K562 (cell line): ENCODE data around the gene DEK. TPM values are rescaled to one million over a fixed set of nuclear protein-coding genes. Genes with fewer than 3 reads are reported as not detected.

Source experiments
- ATAC-seq: fragments of 200-7000 bp; cut with Tn5 transposase; 3 replicates; pipeline ENCODE4 v1.9.1; 2020; ENCODE audit warnings: moderate library complexity
- BruUV-seq: library from RNA; stranded (reverse); fragments of 400-500 nt; replicated peaks from 2 replicates; lab custom pipeline; 2021; lab: Mats Ljungman, UMichigan
- CTCF ChIA-PET: fragments of 300-600 bp; formaldehyde crosslinking; extraction: SDS; loops from one replicate; lab custom pipeline; 2021; ENCODE audit warnings: low intra/inter-chr PET ratio; lab: Yijun Ruan, JAX
- POLR2A ChIA-PET: fragments of 300-600, 350-650 bp; sonication (Branson Sonifier 250); formaldehyde crosslinking; extraction: SDS; loops from one replicate; lab custom pipeline; 2021; ENCODE audit warnings: antibody characterized with exemption, inconsistent platforms; lab: Yijun Ruan, JAX
- DNase-seq, 4 experiments: peaks; one replicate each; pipeline versions ENCODE4 v3.0.0 to v3.0.0-alpha.2; 2011 to 2018; ENCODE audit warnings: low spot score in 3 of 4, mixed read lengths in 3 of 4; ENCODE audit errors: extremely low read depth in 1 of 4
- FAIRE-seq: peaks from 2 replicates; lab custom pipeline; 2011; peaks lifted over from hg19 to GRCh38; lab: Jason Lieb, UNC
- H2AFZ ChIP-seq: 2 replicates; pipeline ENCODE4 v1.6.0; 2011; ENCODE audit warnings: low read depth, low read length, control low read depth, inconsistent platforms
- H3K27ac ChIP-seq: fragments of 200-600 bp; 3 replicates; pipeline ENCODE4 v1.8.0; 2011; ENCODE audit warnings: low read depth, mild to moderate bottlenecking, control low read depth, inconsistent platforms, low read length, moderate library complexity, mixed read lengths; ENCODE audit errors: extremely low read depth
- H3K27me3 ChIP-seq, 2 experiments: fragments of 300-600 bp in 1 of 2; 2 replicates in 1 of 2; 3 replicates in 1 of 2; pipeline versions ENCODE4 v1.6.0 to v1.8.0; 2011; ENCODE audit warnings: inconsistent platforms in 2 of 2, low read length in 2 of 2, mild to moderate bottlenecking in 1 of 2, mixed read lengths in 1 of 2, moderate library complexity in 1 of 2; ENCODE audit not compliant: control insufficient read depth in 2 of 2, insufficient read depth in 2 of 2
- H3K36me3 ChIP-seq: fragments of 300-600 bp; 3 replicates; pipeline ENCODE4 v1.8.0; 2011; ENCODE audit warnings: mild to moderate bottlenecking, low read length, inconsistent platforms; ENCODE audit not compliant: control insufficient read depth, insufficient read depth
- H3K4me1 ChIP-seq, 2 experiments: fragments of 200-600 bp in 1 of 2; replicated peaks in 1 of 2; 2 replicates in 1 of 2; 3 replicates in 1 of 2; pipeline versions ENCODE4 v1.5.1 to v1.8.0; 2011; ENCODE audit warnings: inconsistent platforms in 2 of 2, low read length in 2 of 2, mild to moderate bottlenecking in 1 of 2, mixed read lengths in 1 of 2, moderate library complexity in 1 of 2; ENCODE audit not compliant: control insufficient read depth in 2 of 2, insufficient read depth in 2 of 2
- H3K4me2 ChIP-seq: 2 replicates; pipeline ENCODE4 v1.6.1; 2011; ENCODE audit warnings: low read length, control low read depth, inconsistent platforms, mixed read lengths; ENCODE audit not compliant: insufficient read depth
- H3K4me3 ChIP-seq: fragments of 200-600 bp; sonication (generic), shearing (Covaris generic); 2 replicates; pipeline ENCODE4 v1.5.1; 2016; ENCODE audit warnings: control low read depth, inconsistent platforms
- H3K79me2 ChIP-seq: fragments of 200-600 bp; 3 replicates; pipeline ENCODE4 v1.8.0; 2011; ENCODE audit warnings: low read length, inconsistent platforms; ENCODE audit not compliant: control insufficient read depth, insufficient read depth
- H3K9ac ChIP-seq, 2 experiments: 2 replicates each; pipeline versions ENCODE4 v1.6.0 to v1.6.1; 2011; ENCODE audit warnings: low read depth in 2 of 2, low read length in 2 of 2, control low read depth in 1 of 2, inconsistent platforms in 1 of 2, mild to moderate bottlenecking in 1 of 2, mixed read lengths in 1 of 2; ENCODE audit not compliant: insufficient read depth in 1 of 2
- H3K9me1 ChIP-seq: one replicate; pipeline ENCODE4 v1.6.0; 2011; ENCODE audit warnings: inconsistent platforms, mild to moderate bottlenecking, low read length, moderate library complexity; ENCODE audit not compliant: control insufficient read depth, insufficient read depth
- H3K9me3 ChIP-seq: replicated peaks from 2 replicates; pipeline ENCODE4 v1.5.1; 2011; ENCODE audit warnings: low read depth, low read length, inconsistent platforms; ENCODE audit not compliant: control insufficient read depth, insufficient read depth
- H4K20me1 ChIP-seq: replicated peaks from 2 replicates; pipeline ENCODE4 v1.6.1; 2011; ENCODE audit warnings: low read length, inconsistent platforms, mixed read lengths; ENCODE audit not compliant: control insufficient read depth, insufficient read depth
- CBX1 ChIP-seq: sonication (generic); IDR thresholded peaks from 2 replicates; pipeline ENCODE4 v1.6.1; 2016; ENCODE audit warnings: antibody characterized with exemption, low read depth, mild to moderate bottlenecking
- CREB5 ChIP-seq: fragments of 250-450 bp; sonication (Bioruptor Pico); IDR thresholded peaks from 2 replicates; pipeline ENCODE4 v1.5.0; 2020; ENCODE audit warnings: mild to moderate bottlenecking
- CSDE1 ChIP-seq, 2 experiments: fragments of 450-650 bp; IDR thresholded peaks; 2 replicates each; pipeline ENCODE4 v1.6.1; 2016; ENCODE audit warnings: mild to moderate bottlenecking in 1 of 2
- MTF1 ChIP-seq: fragments of 250-450 bp; sonication (Bioruptor Pico); IDR thresholded peaks from 2 replicates; pipeline ENCODE4 v1.9.0; 2021; ENCODE audit warnings: moderate library complexity, mild to moderate bottlenecking, inconsistent platforms, borderline replicate concordance
- NFIC ChIP-seq: fragments of 450-650 bp; IDR thresholded peaks from 2 replicates; pipeline ENCODE4 v1.6.1; 2017; ENCODE audit warnings: mild to moderate bottlenecking, inconsistent platforms
- NR2C2 ChIP-seq, 2 experiments: fragments of 200-800 bp in 1 of 2; sonication (Bioruptor generic) in 1 of 2; sonication (generic) in 1 of 2; formaldehyde crosslinking in 1 of 2; IDR thresholded peaks; 2 replicates each; pipeline versions ENCODE4 v1.6.1 to v1.8.0; 2016 to 2022; ENCODE audit warnings: mild to moderate bottlenecking in 1 of 2, missing compliant biosample characterization in 1 of 2, missing genetic modification characterization in 1 of 2, missing genetic modification reagents in 1 of 2
- NRF1 ChIP-seq, 2 experiments: fragments of 450-650 bp; IDR thresholded peaks in 1 of 2; conservative IDR thresholded peaks in 1 of 2; 2 replicates each; pipeline ENCODE4 v1.6.1; 2014; ENCODE audit warnings: mild to moderate bottlenecking in 2 of 2
- RBM22 ChIP-seq: fragments of 200-400 bp; formaldehyde crosslinking; IDR thresholded peaks from 2 replicates; pipeline ENCODE4 v1.6.1; 2018; ENCODE audit warnings: low read length, low read depth; ENCODE audit not compliant: poor library complexity, severe bottlenecking
- TAF15 ChIP-seq: fragments of 200-400 bp; formaldehyde crosslinking; IDR thresholded peaks from 2 replicates; pipeline ENCODE4 v1.6.1; 2017; ENCODE audit warnings: mild to moderate bottlenecking, low read depth, low read length, moderate library complexity
- ZMIZ1 ChIP-seq, 2 experiments: fragments of 150-350 bp in 1 of 2; IDR thresholded peaks; 2 replicates each; pipeline ENCODE4 v1.6.1; 2012 to 2016; ENCODE audit warnings: low read depth in 2 of 2, low read length in 2 of 2, mild to moderate bottlenecking in 1 of 2, moderate library complexity in 1 of 2
- ZNF23 ChIP-seq: fragments of 250-450 bp; sonication (Bioruptor Pico); IDR thresholded peaks from 2 replicates; pipeline ENCODE4 v1.4.0; 2020; ENCODE audit warnings: mild to moderate bottlenecking
- ZNF76 ChIP-seq: fragments of 250-450 bp; sonication (Bioruptor Pico); IDR thresholded peaks from 2 replicates; pipeline ENCODE4 v1.4.0; 2020; ENCODE audit warnings: mild to moderate bottlenecking, moderate library complexity, borderline replicate concordance
- WGBS: fragments of 100-300 bp; shearing (Covaris generic); methylation state at CpG from one replicate; pipeline ENCODE4 v1.1.6; 2016; ENCODE audit warnings: low coverage, mixed read lengths; ENCODE audit not compliant: insufficient coverage; ENCODE audit errors: missing lambda C conversion rate; 5-methylcytosine and 5-hydroxymethylcytosine counted together
- in situ Hi-C: fragments of 300-500 bp; cut with MboI; formaldehyde crosslinking; loops from 4 replicates; pipeline ENCODE4 v1.15.0; 2018; ENCODE audit warnings: inconsistent platforms, mixed read lengths
- intact Hi-C: fragments of 100-400 bp; cut with micrococcal nuclease; formaldehyde crosslinking; loops from 2 replicates; pipeline ENCODE4 v1.14.2; 2022
- polyA plus RNA-seq, 8 experiments: library from polyadenylated mRNA; depleted of rRNA in 4 of 8; stranded (reverse) in 5 of 8; unstranded in 3 of 8; fragments of >200 nt; fragmentation: Nextera tagmentation in 2 of 8; fragmentation: Illumina TruSeq in 1 of 8; extraction: Ambion mirVana in 2 of 8; extraction: Trizol in 1 of 8; gene quantifications; 2 replicates each; pipeline versions ENCODE4 v1.2.1 to v1.2.3, GENCODE V29; 2011 to 2014; ENCODE audit warnings: inconsistent platforms in 1 of 8, missing spikeins in 1 of 8
- total RNA-seq, 7 experiments: library from RNA; depleted of rRNA in 6 of 7; stranded (reverse); fragments of >200 nt in 6 of 7; fragmentation: Illumina TruSeq in 2 of 7; extraction: Trizol in 2 of 7; gene quantifications; 2 replicates each; pipeline versions ENCODE4 v1.2.1 to v1.2.3, GENCODE V29; 2011 to 2021; ENCODE audit warnings: low replicate concordance in 1 of 7
- TF ChIP-seq, protein P1 (sequence below): fragments of 450-650 bp; IDR thresholded peaks from 2 replicates; pipeline ENCODE4 v1.6.1; 2017; ENCODE audit warnings: antibody characterized with exemption

The DEK gene
- total and polyA plus RNA-seq, 9 of the 15 experiments (the other 6 are each of a cell fraction or from before 2014, with no cell fraction given), result 82.3 to 338 (median 184) TPM

GRCh38 chr6:18254793-18255192 is 9.5 kb downstream of the DEK start:
- FAIRE-seq, result no peak
- POLR2A ChIA-PET, result interaction anchor here (0.6 to 4.9 kb wide), 4 partner anchors 10 to 122 kb away, joined by 3 to 29 read pairs (median 4); partner anchors contain the start of gene DEK
- peaks cover 5% of the 10 kb centered on the region; the same call in 1 of the 2 replicates for H4K20me1 ChIP-seq
- 93% methylated on average over 6 of the region's 6 CpGs for WGBS
- no peaks in the 10 kb centered on the region for H3K27me3 ChIP-seq
- no peak overlapping the region for H2AFZ ChIP-seq
- no peak for ATAC-seq
- no peaks in the 10 kb centered on the region for H3K4me1 ChIP-seq
- TF ChIP-seq, protein P1, sequence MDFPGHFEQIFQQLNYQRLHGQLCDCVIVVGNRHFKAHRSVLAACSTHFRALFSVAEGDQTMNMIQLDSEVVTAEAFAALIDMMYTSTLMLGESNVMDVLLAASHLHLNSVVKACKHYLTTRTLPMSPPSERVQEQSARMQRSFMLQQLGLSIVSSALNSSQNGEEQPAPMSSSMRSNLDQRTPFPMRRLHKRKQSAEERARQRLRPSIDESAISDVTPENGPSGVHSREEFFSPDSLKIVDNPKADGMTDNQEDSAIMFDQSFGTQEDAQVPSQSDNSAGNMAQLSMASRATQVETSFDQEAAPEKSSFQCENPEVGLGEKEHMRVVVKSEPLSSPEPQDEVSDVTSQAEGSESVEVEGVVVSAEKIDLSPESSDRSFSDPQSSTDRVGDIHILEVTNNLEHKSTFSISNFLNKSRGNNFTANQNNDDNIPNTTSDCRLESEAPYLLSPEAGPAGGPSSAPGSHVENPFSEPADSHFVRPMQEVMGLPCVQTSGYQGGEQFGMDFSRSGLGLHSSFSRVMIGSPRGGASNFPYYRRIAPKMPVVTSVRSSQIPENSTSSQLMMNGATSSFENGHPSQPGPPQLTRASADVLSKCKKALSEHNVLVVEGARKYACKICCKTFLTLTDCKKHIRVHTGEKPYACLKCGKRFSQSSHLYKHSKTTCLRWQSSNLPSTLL, result no peak
- TF ChIP-seq MTF1 (CRISPR knock-in tag) (no peak), ZMIZ1 (IDR thresholded peaks at IDR 0.05; ENCODE audit: low read depth in 2 of 2, low read length in 2 of 2) (no peak), CSDE1 (IDR thresholded peaks at IDR 0.05) (no peak), ZNF76 (no peak), TAF15 (no peak), NR2C2 (CRISPR knock-in tag; IDR thresholded peaks at IDR 0.05) (no peak), NR2C2 (tag; IDR thresholded peaks at IDR 0.05) (no peak), RBM22 (no peak), NFIC (no peak), ZNF23 (no peak), NRF1 (conservative IDR thresholded peaks at IDR 0.05 in 1 of 2, IDR thresholded peaks at IDR 0.05 in 1 of 2) (no peak), CREB5 (no peak), CBX1 (no peak)
- no peak overlapping the region for H3K4me2 ChIP-seq
- in situ Hi-C loops (no loop called here), intact Hi-C loops (no loop called here)
- H3K36me3 ChIP-seq, result peaks cover 95% of the 10 kb centered on the region
- peaks cover 91% of the 10 kb centered on the region for H3K79me2 ChIP-seq
- CTCF ChIA-PET, result no interaction called here
- H3K27ac ChIP-seq, result no peak overlapping the region
- H3K4me3 ChIP-seq, result no peak overlapping the region
- H3K9me3 ChIP-seq, result no peaks in the 10 kb centered on the region
- no peaks in the 10 kb centered on the region for H3K9me1 ChIP-seq
- DNase-seq, result no peak
- H3K9ac ChIP-seq, result no peak overlapping the region
- BruUV-seq, result TSS peak; percentile 7
